Body of pancreas (tissue), 4 donors: ENCODE data around the gene ADAMTSL1.

ENCODE experiments used
- POLR2A ChIP-seq, 3 donors: fragments of 450-650 bp; IDR thresholded peaks; one replicate each; pipeline ENCODE4 v1.6.1; 2016; ENCODE audit warnings: antibody characterized with exemption in 3 of 3, mild to moderate bottlenecking in 2 of 3
- TF ChIP-seq, protein P1 (sequence below), 7 experiments: fragments of 450-650 bp in 4 of 7; fragments of 200-600 bp in 3 of 7; sonication (generic) in 3 of 7; IDR thresholded peaks; one replicate each; pipeline ENCODE4 v1.5.1; 2016 to 2019; ENCODE audit warnings: antibody characterized with exemption in 7 of 7

DNA sequence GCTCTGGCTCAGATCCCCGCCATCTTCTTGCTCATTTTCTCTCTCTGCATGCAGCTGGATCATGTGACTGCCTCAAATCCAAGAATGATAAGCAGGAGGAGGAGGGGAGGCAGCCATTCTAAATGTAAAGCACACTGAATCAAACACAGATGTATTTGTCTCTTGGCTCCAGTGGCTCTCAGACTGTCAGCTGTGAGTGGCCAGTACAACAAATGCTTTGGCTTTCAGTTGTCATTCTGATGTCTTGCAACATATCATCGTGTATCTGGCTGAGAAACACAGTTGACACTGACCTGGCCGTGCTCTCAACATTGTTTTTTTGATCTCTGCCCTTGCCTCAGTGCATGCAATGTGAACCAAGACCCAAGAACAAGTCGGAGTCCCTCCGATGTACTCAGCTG, 233.1 kb downstream of the ADAMTSL1 start:
- TF ChIP-seq, protein P1, sequence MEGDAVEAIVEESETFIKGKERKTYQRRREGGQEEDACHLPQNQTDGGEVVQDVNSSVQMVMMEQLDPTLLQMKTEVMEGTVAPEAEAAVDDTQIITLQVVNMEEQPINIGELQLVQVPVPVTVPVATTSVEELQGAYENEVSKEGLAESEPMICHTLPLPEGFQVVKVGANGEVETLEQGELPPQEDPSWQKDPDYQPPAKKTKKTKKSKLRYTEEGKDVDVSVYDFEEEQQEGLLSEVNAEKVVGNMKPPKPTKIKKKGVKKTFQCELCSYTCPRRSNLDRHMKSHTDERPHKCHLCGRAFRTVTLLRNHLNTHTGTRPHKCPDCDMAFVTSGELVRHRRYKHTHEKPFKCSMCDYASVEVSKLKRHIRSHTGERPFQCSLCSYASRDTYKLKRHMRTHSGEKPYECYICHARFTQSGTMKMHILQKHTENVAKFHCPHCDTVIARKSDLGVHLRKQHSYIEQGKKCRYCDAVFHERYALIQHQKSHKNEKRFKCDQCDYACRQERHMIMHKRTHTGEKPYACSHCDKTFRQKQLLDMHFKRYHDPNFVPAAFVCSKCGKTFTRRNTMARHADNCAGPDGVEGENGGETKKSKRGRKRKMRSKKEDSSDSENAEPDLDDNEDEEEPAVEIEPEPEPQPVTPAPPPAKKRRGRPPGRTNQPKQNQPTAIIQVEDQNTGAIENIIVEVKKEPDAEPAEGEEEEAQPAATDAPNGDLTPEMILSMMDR (IDR thresholded peaks at IDR 0.05) = no peak
- TF ChIP-seq POLR2A (IDR thresholded peaks at IDR 0.05) = no peak
